ENCODE data around the gene OIT3.

Gene OIT3

GRCh38 chr10:72954230-72954595 is 60.7 kb downstream of the OIT3 start:
- Histone ChIP-seq H3K4me2 (ENCODE audit: low read length) (no peak overlapping the region), H3K27me3 (ENCODE audit: control insufficient read depth, insufficient read depth, low read length) (peaks cover 5% of the 10 kb centered on the region), H3K36me3 (ENCODE audit: insufficient read depth, low read length) (no peaks in the 10 kb centered on the region), H3K9me3 (replicated peaks; ENCODE audit: low read length) (no peaks in the 10 kb centered on the region), H3K4me1 (ENCODE audit: control insufficient read depth, insufficient read depth, low read length) (no peaks in the 10 kb centered on the region), H3K4me3 (ENCODE audit: low read length) (no peak overlapping the region), H3K9ac (ENCODE audit: low read depth, low read length) (no peak overlapping the region)

GRCh38 chr10:72954596-72955554 is 61.3 kb downstream of the OIT3 start, which contains the start of gene PLA2G12B:
Gene PLA2G12B (minus strand): TSS chr10:72954806. CDS start chr10:72954685, 121 bp downstream.
- Histone ChIP-seq H3K9me3 (replicated peaks; ENCODE audit: low read length) (no peaks in the 10 kb centered on the region), H3K4me2 (ENCODE audit: low read length) (no peak within 1 kb of the TSS), H3K27me3 (ENCODE audit: control insufficient read depth, insufficient read depth, low read length) (peaks cover 5% of the 10 kb centered on the region), H3K9ac (ENCODE audit: low read depth, low read length) (no peak within 1 kb of the TSS), H3K4me1 (ENCODE audit: control insufficient read depth, insufficient read depth, low read length) (no peaks in the 10 kb centered on the region), H3K4me3 (ENCODE audit: low read length) (no peak within 1 kb of the TSS), H3K36me3 (ENCODE audit: insufficient read depth, low read length) (no peaks in the 10 kb centered on the region)

- no peak overlapping the region for H3K4me3 ChIP-seq (ENCODE audit: low read length)
- no peaks in the 10 kb centered on the region for H3K4me1 ChIP-seq (ENCODE audit: control insufficient read depth, insufficient read depth, low read length)
- no peaks in the 10 kb centered on the region for H3K36me3 ChIP-seq (ENCODE audit: insufficient read depth, low read length)
- H3K9ac ChIP-seq (ENCODE audit: low read depth, low read length) = no peak overlapping the region
- H3K4me2 ChIP-seq (ENCODE audit: low read length) = no peak overlapping the region
- peaks cover 5% of the 10 kb centered on the region for H3K27me3 ChIP-seq (ENCODE audit: control insufficient read depth, insufficient read depth, low read length)
- no peaks in the 10 kb centered on the region for H3K9me3 ChIP-seq (replicated peaks; ENCODE audit: low read length)
These were observed 62.5 kb downstream of the OIT3 start for GRCh38 chr10:72956001-72956400.

- Histone ChIP-seq H3K9me3 (replicated peaks; ENCODE audit: low read length) (peaks cover 12% of the 10 kb centered on the region), H3K4me2 (ENCODE audit: low read length) (no peak overlapping the region), H3K4me1 (ENCODE audit: control insufficient read depth, insufficient read depth, low read length) (no peaks in the 10 kb centered on the region), H3K4me3 (ENCODE audit: low read length) (no peak overlapping the region), H3K36me3 (ENCODE audit: insufficient read depth, low read length) (no peaks in the 10 kb centered on the region), H3K9ac (ENCODE audit: low read depth, low read length) (no peak overlapping the region), H3K27me3 (ENCODE audit: control insufficient read depth, insufficient read depth, low read length) (no peaks in the 10 kb centered on the region)
These were observed 83.3 kb downstream of the OIT3 start for GRCh38 chr10:72976886-72977285.

- peaks cover 12% of the 10 kb centered on the region for H3K9me3 ChIP-seq (replicated peaks; ENCODE audit: low read length)
- no peak overlapping the region for H3K9ac ChIP-seq (ENCODE audit: low read depth, low read length)
These were observed 86.2 kb downstream of the OIT3 start for GRCh38 chr10:72979709-72980108.

GRCh38 chr10:72980348-72980747 is 86.8 kb downstream of the OIT3 start:
- H3K9ac ChIP-seq (ENCODE audit: low read depth, low read length) = no peak overlapping the region
- no peak overlapping the region for H3K4me3 ChIP-seq (ENCODE audit: low read length)
- H3K27me3 ChIP-seq (ENCODE audit: control insufficient read depth, insufficient read depth, low read length) = no peaks in the 10 kb centered on the region
- peaks cover 12% of the 10 kb centered on the region for H3K9me3 ChIP-seq (replicated peaks; ENCODE audit: low read length)
- no peak overlapping the region for H3K4me2 ChIP-seq (ENCODE audit: low read length)
- no peaks in the 10 kb centered on the region for H3K4me1 ChIP-seq (ENCODE audit: control insufficient read depth, insufficient read depth, low read length)
- H3K36me3 ChIP-seq (ENCODE audit: insufficient read depth, low read length) = no peaks in the 10 kb centered on the region

More at GRCh38 chr10:72979709-72980108, 86.2 kb downstream of the OIT3 start:
- Histone ChIP-seq H3K36me3 (ENCODE audit: insufficient read depth, low read length) (no peaks in the 10 kb centered on the region), H3K4me2 (ENCODE audit: low read length) (no peak overlapping the region), H3K4me1 (ENCODE audit: control insufficient read depth, insufficient read depth, low read length) (no peaks in the 10 kb centered on the region), H3K27me3 (ENCODE audit: control insufficient read depth, insufficient read depth, low read length) (no peaks in the 10 kb centered on the region), H3K4me3 (ENCODE audit: low read length) (no peak overlapping the region)

GRCh38 chr10:72981028-72981881 is 87.7 kb downstream of the OIT3 start:
- H3K27me3 ChIP-seq (ENCODE audit: control insufficient read depth, insufficient read depth, low read length) = no peaks in the 10 kb centered on the region
- no peak overlapping the region for H3K4me2 ChIP-seq (ENCODE audit: low read length)
- H3K36me3 ChIP-seq (ENCODE audit: insufficient read depth, low read length) = no peaks in the 10 kb centered on the region
- no peak overlapping the region for H3K9ac ChIP-seq (ENCODE audit: low read depth, low read length)
- no peaks in the 10 kb centered on the region for H3K4me1 ChIP-seq (ENCODE audit: control insufficient read depth, insufficient read depth, low read length)
- H3K9me3 ChIP-seq (replicated peaks; ENCODE audit: low read length) = peaks cover 12% of the 10 kb centered on the region
- no peak overlapping the region for H3K4me3 ChIP-seq (ENCODE audit: low read length)

DNA sequence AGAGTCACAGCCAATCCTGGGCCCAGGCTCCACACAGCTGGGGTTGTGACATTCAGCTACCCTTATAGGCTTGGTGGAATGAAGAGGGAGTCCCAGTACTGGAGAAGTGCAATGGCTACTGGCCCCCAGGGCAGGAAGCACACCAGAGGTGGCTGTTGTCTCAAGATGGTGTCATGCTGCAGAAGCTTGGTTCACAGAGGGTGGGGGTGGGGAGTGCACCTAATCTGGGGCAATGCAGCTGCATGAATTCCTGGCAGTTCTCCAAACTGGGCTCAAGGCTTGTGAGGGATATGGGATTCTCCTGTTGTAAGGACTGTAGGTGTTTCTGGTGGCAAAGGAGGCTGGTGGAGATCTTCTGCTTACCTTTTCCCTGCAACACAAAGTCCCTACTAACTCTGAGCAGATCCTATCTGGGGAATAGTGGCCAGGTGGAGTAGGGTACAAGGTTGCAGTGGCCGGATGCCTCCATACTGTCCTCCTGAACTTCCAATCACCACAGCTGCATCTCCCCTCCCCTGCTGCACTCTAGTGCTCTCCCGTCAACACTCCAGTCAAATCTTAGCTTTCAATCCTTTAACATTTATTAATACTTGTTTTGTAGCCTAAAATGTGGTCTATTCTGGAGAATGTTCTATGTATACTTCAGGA is 88.5 kb downstream of the OIT3 start:
- H3K4me2 ChIP-seq (ENCODE audit: low read length) = no peak overlapping the region
- H3K4me1 ChIP-seq (ENCODE audit: control insufficient read depth, insufficient read depth, low read length) = no peaks in the 10 kb centered on the region
- H3K9me3 ChIP-seq (replicated peaks; ENCODE audit: low read length) = peaks cover 12% of the 10 kb centered on the region
- no peaks in the 10 kb centered on the region for H3K27me3 ChIP-seq (ENCODE audit: control insufficient read depth, insufficient read depth, low read length)
- H3K4me3 ChIP-seq (ENCODE audit: low read length) = no peak overlapping the region
- no peak overlapping the region for H3K9ac ChIP-seq (ENCODE audit: low read depth, low read length)
- H3K36me3 ChIP-seq (ENCODE audit: insufficient read depth, low read length) = no peaks in the 10 kb centered on the region
